Smooth muscle cell of the brain vasculature (primary cell): Measurements from ENCODE around the gene PCDHB9.
"Not testable (repeated sequence)": the region's sequence is repeated elsewhere in the genome, so short reads cannot be mapped to it uniquely, and the experiment has no call there.

ENCODE experiments used
- DNase-seq: peaks from one replicate; pipeline ENCODE4 v3.0.0-alpha.2; 2012; ENCODE audit warnings: low read depth, low spot score

Gene PCDHB9

GRCh38 chr5:141188682-141189081 is 1.7 kb downstream of the PCDHB9 start:
- not testable (repeated sequence) for DNase-seq

GRCh38 chr5:141189131-141189530 is 2.2 kb downstream of the PCDHB9 start:
- DNase-seq = not testable (repeated sequence)

GRCh38 chr5:141192110-141192725 is 5.3 kb downstream of the PCDHB9 start, which contains the start of gene PCDHB10:
PCDHB10 (plus strand) TSS chr5:141192353; CDS start chr5:141192553, 200 bp downstream.
- no peak for DNase-seq

- not testable (repeated sequence) for DNase-seq
These were observed 7.4 kb downstream of the PCDHB9 start for GRCh38 chr5:141194332-141194731.

- no peak for DNase-seq
These were observed 9.4 kb downstream of the PCDHB9 start for GRCh38 chr5:141196363-141196762.

- no peak for DNase-seq
These were observed 12.6 kb downstream of the PCDHB9 start, which contains the start of gene PCDHB11 for GRCh38 chr5:141199359-141200235. PCDHB11 (plus strand) TSS chr5:141199627; CDS start chr5:141199775, 148 bp downstream.

- DNase-seq = not testable (repeated sequence)
These were observed 14.2 kb downstream of the PCDHB9 start for GRCh38 chr5:141201126-141201525.

- not testable (repeated sequence) for DNase-seq
These were observed 14.7 kb downstream of the PCDHB9 start for GRCh38 chr5:141201646-141202045.

GRCh38 chr5:141208478-141208877 is 21.5 kb downstream of the PCDHB9 start, which contains the start of gene PCDHB12:
PCDHB12 (plus strand) TSS chr5:141208719; CDS start chr5:141208908, 189 bp downstream.
- DNase-seq = no peak

GRCh38 chr5:141210281-141210680 is 23.3 kb downstream of the PCDHB9 start:
- not testable (repeated sequence) for DNase-seq

- DNase-seq = not testable (repeated sequence)
These were observed 23.9 kb downstream of the PCDHB9 start for GRCh38 chr5:141210849-141211248.

- DNase-seq = not testable (repeated sequence)
These were observed 26.8 kb downstream of the PCDHB9 start, which contains the start of gene PCDHB13 for GRCh38 chr5:141213656-141214339. PCDHB13 (plus strand) TSS chr5:141213919; CDS start chr5:141214124, 205 bp downstream.

GRCh38 chr5:141214583-141214982 is 27.6 kb downstream of the PCDHB9 start:
- not testable (repeated sequence) for DNase-seq

GRCh38 chr5:141215504-141215903 is 28.5 kb downstream of the PCDHB9 start:
- DNase-seq = not testable (repeated sequence)

GRCh38 chr5:141216035-141216434 is 29.1 kb downstream of the PCDHB9 start:
- DNase-seq = not testable (repeated sequence)

- no peak for DNase-seq
These were observed 36.3 kb downstream of the PCDHB9 start, which contains the start of gene PCDHB14 for GRCh38 chr5:141223112-141223783. PCDHB14 (plus strand) TSS chr5:141223343; CDS start chr5:141223506, 163 bp downstream.

- DNase-seq = not testable (repeated sequence)
These were observed 37.9 kb downstream of the PCDHB9 start for GRCh38 chr5:141224844-141225243.

GRCh38 chr5:141225421-141225820 is 38.5 kb downstream of the PCDHB9 start:
- not testable (repeated sequence) for DNase-seq

- no peak for DNase-seq
These were observed 47.2 kb downstream of the PCDHB9 start for GRCh38 chr5:141234109-141234667.

- not testable (repeated sequence) for DNase-seq
These were observed 49.0 kb downstream of the PCDHB9 start for GRCh38 chr5:141235922-141236321.
